ENCODE measurements around the gene MAP3K20.

GRCh38 chr2:173053043-173053699 lies 22.5 kb upstream of the MAP3K20 start:
- TF ChIP-seq CTCF (IDR thresholded peaks at IDR 0.05; ENCODE audit: borderline replicate concordance, extremely low read depth, low read length, poor library complexity, severe bottlenecking), result no peak
- no peak for TF ChIP-seq EZH2 (IDR thresholded peaks at IDR 0.05; ENCODE audit: borderline replicate concordance, low read depth, low read length, severe bottlenecking)

Data from DND-41 (cell line).